ENCODE measurements around the gene PTPRN. TPM values are rescaled to one million over a fixed set of nuclear protein-coding genes. Genes with fewer than 3 reads are reported as not detected.

The PTPRN gene
- total RNA-seq, 2 donors from 2014 or later: 0.44 to 1.1 TPM

DNA sequence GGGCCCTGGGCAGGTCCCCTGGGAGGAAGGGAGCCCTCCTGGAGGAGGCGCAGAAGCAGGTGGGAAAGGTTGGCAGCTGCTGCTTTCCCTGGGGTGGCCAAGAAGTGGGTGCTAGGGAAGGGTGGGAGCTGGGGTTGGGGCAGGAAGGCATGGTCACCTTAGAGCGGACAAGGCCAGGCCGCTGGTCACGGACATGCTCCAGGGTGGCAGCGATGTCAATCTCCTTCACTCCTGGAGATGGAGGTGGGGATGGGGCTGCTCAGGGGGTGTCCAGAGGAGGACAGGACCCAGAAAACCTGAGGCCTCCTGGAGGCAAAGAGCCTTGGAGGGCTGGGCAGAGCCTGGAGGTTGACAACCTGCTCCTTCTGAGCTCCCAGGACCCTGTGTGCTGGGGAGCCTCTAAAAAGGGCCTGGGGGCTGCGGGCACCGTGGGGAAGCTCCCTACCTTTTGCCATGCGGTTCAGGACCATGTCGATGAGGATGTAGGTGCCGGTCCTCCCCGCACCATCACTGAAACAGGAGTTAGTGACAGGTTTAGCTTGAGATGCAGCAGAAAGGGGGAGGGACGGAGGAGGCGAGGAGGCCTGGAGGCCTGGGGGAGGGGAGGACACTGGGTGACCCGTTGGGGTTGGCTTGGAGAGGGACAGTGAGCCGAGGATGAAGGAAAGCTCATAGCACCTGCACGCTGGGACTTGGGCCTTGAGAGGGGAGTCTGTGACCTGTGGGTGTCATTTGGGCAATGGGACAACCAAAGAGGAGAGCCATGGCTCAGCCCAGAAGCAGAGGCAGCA lies 18.6 kb downstream of the PTPRN start:
- no peaks in the 10 kb centered on the region for H3K4me1 ChIP-seq (ENCODE audit: control insufficient read depth, insufficient read depth, low read length)
- no peak overlapping the region for H3K27ac Mint-ChIP-seq
- no peak overlapping the region for H3K9ac ChIP-seq (ENCODE audit: extremely low read depth, low read length, poor library complexity, severe bottlenecking)
- no peaks in the 10 kb centered on the region for H3K36me3 ChIP-seq (ENCODE audit: control insufficient read depth, insufficient read depth, low read length)
- 90 to 93% methylated on average over 2 to 16 of the region's 16 CpGs for WGBS, 2 experiments (ENCODE audit: insufficient coverage in 1 of 2, insufficient read length in 1 of 2)
- no peak for DNase-seq
- H3K4me3 ChIP-seq (ENCODE audit: low read length): no peak overlapping the region
- H3K9me3 Mint-ChIP-seq: no peaks in the 10 kb centered on the region
- H3K4me1 Mint-ChIP-seq: peaks cover 3% of the 10 kb centered on the region
- peaks cover 4% of the 10 kb centered on the region for H3K27me3 ChIP-seq (ENCODE audit: control insufficient read depth, insufficient read depth, low read length, poor library complexity, severe bottlenecking)
- no peak overlapping the region for H3K27ac ChIP-seq (ENCODE audit: low read depth, low read length)
- peaks cover 25% of the 10 kb centered on the region for H3K27me3 Mint-ChIP-seq (ENCODE audit: insufficient read depth)
- TF ChIP-seq, protein P1, sequence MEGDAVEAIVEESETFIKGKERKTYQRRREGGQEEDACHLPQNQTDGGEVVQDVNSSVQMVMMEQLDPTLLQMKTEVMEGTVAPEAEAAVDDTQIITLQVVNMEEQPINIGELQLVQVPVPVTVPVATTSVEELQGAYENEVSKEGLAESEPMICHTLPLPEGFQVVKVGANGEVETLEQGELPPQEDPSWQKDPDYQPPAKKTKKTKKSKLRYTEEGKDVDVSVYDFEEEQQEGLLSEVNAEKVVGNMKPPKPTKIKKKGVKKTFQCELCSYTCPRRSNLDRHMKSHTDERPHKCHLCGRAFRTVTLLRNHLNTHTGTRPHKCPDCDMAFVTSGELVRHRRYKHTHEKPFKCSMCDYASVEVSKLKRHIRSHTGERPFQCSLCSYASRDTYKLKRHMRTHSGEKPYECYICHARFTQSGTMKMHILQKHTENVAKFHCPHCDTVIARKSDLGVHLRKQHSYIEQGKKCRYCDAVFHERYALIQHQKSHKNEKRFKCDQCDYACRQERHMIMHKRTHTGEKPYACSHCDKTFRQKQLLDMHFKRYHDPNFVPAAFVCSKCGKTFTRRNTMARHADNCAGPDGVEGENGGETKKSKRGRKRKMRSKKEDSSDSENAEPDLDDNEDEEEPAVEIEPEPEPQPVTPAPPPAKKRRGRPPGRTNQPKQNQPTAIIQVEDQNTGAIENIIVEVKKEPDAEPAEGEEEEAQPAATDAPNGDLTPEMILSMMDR (conservative IDR thresholded peaks at IDR 0.05): no peak
- no peaks in the 10 kb centered on the region for H3K9me3 ChIP-seq (ENCODE audit: control insufficient read depth, low read length)
- no peaks in the 10 kb centered on the region for H3K36me3 Mint-ChIP-seq (ENCODE audit: low read depth)
- H3K4me3 Mint-ChIP-seq: no peak overlapping the region

DNA sequence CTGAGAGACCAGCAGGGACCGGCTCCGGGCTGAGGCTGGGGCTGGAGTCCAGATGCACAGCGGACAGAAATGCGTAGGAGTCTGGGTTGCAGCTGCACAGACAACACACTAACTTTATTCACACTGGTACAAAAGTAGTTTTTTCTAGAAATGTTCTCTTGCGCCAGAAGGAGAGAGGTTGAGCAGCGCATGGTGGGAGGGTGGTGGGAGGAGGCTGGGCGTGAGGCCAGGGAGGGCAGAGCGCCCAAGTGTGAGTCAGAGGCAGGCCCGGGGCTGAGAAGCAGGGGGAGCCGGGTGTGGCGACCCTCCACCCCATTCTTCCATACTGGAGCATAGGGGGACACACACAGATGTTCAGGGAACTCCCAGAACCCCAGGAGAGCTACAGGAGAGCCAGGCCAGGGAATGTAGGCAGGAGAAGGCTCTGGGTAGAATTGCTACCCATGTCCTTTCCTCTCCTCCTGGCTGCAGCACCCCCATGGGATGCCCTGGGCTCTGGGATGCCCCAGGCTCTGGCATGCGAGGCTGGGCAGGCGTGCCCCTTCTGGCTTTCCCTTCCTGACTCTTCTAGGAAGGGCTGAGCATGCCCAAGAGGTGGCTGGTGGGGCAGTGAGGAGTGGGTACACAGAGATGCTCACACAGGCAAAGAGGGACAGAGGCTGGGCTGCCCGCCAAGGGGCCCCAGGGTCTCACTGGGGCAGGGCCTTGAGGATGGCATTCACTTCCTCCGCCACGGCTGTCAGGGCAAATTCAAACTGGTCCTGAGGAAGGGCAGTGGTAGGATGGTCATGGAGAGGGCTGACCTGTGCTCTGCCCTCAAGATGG lies 19.5 kb downstream of the PTPRN start:
- Histone ChIP-seq H3K4me1 (ENCODE audit: control insufficient read depth, insufficient read depth, low read length) (no peaks in the 10 kb centered on the region), H3K27ac (ENCODE audit: low read depth, low read length) (no peak overlapping the region), H3K36me3 (ENCODE audit: control insufficient read depth, insufficient read depth, low read length) (peaks cover under 1% of the 10 kb centered on the region), H3K27me3 (ENCODE audit: control insufficient read depth, insufficient read depth, low read length, poor library complexity, severe bottlenecking) (no peaks in the 10 kb centered on the region), H3K4me3 (ENCODE audit: low read length) (no peak overlapping the region), H3K9me3 (ENCODE audit: control insufficient read depth, low read length) (no peaks in the 10 kb centered on the region), H3K9ac (ENCODE audit: extremely low read depth, low read length, poor library complexity, severe bottlenecking) (no peak overlapping the region)
- peaks cover 3% of the 10 kb centered on the region for H3K4me1 Mint-ChIP-seq
- TF ChIP-seq, protein P1 (conservative IDR thresholded peaks at IDR 0.05): no peak
- no peak overlapping the region for H3K4me3 Mint-ChIP-seq
- 88 to 94% methylated on average over 10 to 16 of the region's 16 CpGs for WGBS, 2 experiments (ENCODE audit: insufficient coverage in 1 of 2, insufficient read length in 1 of 2)
- no peak overlapping the region for H3K27ac Mint-ChIP-seq
- no peaks in the 10 kb centered on the region for H3K9me3 Mint-ChIP-seq
- peaks cover 18% of the 10 kb centered on the region for H3K27me3 Mint-ChIP-seq (ENCODE audit: insufficient read depth)
- no peak for DNase-seq
- peaks cover 2% of the 10 kb centered on the region for H3K36me3 Mint-ChIP-seq (ENCODE audit: low read depth)

DNA sequence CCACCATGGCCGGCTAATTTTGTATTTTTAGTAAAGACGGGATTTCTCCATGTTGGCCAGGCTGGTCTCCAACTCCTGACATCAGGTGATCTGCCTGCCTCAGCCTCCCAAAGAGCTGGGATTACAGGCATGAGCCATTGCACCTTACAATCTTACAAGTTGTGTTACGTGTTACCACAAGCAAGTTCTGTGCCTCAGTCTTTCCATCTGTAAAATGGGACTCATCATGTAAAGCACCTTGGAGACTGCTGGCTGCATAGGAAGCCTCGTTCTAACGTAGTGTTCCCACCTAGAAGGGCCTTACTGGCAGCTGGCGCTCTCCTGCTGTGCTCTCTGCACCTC lies 20.0 kb downstream of the PTPRN start:
- peaks cover 18% of the 10 kb centered on the region for H3K27me3 Mint-ChIP-seq (ENCODE audit: insufficient read depth)
- H3K9ac ChIP-seq (ENCODE audit: extremely low read depth, low read length, poor library complexity, severe bottlenecking): no peak overlapping the region
- 86 to 97% methylated on average over 6 of the region's 6 CpGs for WGBS, 2 experiments (ENCODE audit: insufficient coverage in 1 of 2, insufficient read length in 1 of 2)
- H3K27ac Mint-ChIP-seq: no peak overlapping the region
- no peaks in the 10 kb centered on the region for H3K9me3 ChIP-seq (ENCODE audit: control insufficient read depth, low read length)
- no peaks in the 10 kb centered on the region for H3K4me1 ChIP-seq (ENCODE audit: control insufficient read depth, insufficient read depth, low read length)
- peaks cover 3% of the 10 kb centered on the region for H3K4me1 Mint-ChIP-seq
- TF ChIP-seq, protein P1 (conservative IDR thresholded peaks at IDR 0.05): no peak
- no peaks in the 10 kb centered on the region for H3K9me3 Mint-ChIP-seq
- peaks cover 6% of the 10 kb centered on the region for H3K36me3 ChIP-seq (ENCODE audit: control insufficient read depth, insufficient read depth, low read length)
- peaks cover 2% of the 10 kb centered on the region for H3K36me3 Mint-ChIP-seq (ENCODE audit: low read depth)
- no peaks in the 10 kb centered on the region for H3K27me3 ChIP-seq (ENCODE audit: control insufficient read depth, insufficient read depth, low read length, poor library complexity, severe bottlenecking)
- H3K4me3 Mint-ChIP-seq: no peak overlapping the region
- H3K27ac ChIP-seq (ENCODE audit: low read depth, low read length): no peak overlapping the region
- no peak overlapping the region for H3K4me3 ChIP-seq (ENCODE audit: low read length)
- DNase-seq: no peak

All from endodermal cell (in vitro differentiated cells).